Bronchial epithelial cell (primary cell): Measurements from ENCODE around the gene NSUN2. TPM values are rescaled to one million over a fixed set of nuclear protein-coding genes. Genes with fewer than 3 reads are reported as not detected.

Source experiments
- DNase-seq: peaks from one replicate; pipeline ENCODE4 v3.0.0-alpha.2; 2010; ENCODE audit warnings: low read depth
- FAIRE-seq: peaks from 2 replicates; lab custom pipeline; 2011; peaks lifted over from hg19 to GRCh38; lab: Jason Lieb, UNC
- H3K27me3 ChIP-seq: 2 replicates; pipeline ENCODE4 v1.5.1; 2011; ENCODE audit warnings: low read length; ENCODE audit not compliant: control insufficient read depth, insufficient read depth
- H3K36me3 ChIP-seq: 2 replicates; pipeline ENCODE4 v1.5.1; 2011; ENCODE audit warnings: low read length; ENCODE audit not compliant: control insufficient read depth, insufficient read depth
- H3K4me3 ChIP-seq: 2 replicates; pipeline ENCODE4 v1.5.1; 2011; ENCODE audit warnings: mild to moderate bottlenecking, low read depth, low read length, control low read depth
- CTCF ChIP-seq: IDR thresholded peaks from 2 replicates; pipeline ENCODE4 v1.5.1; 2011; ENCODE audit warnings: mild to moderate bottlenecking, moderate library complexity, low read length, control low read depth, inconsistent platforms; ENCODE audit not compliant: insufficient read depth, severe bottlenecking
- total RNA-seq: library from RNA; depleted of rRNA; stranded (reverse); fragments of >200 nt; gene quantifications from 2 replicates; pipeline ENCODE4 v1.2.1, GENCODE V29; 2014

NSUN2 gene
- total RNA-seq, 1 donor from 2014 or later: 78.5 TPM

- Histone ChIP-seq H3K36me3 (peaks cover 5% of the 10 kb centered on the region), H3K4me3 (no peak overlapping the region), H3K27me3 (no peaks in the 10 kb centered on the region)
- FAIRE-seq (no peak), DNase-seq (no peak)
- TF ChIP-seq CTCF: no peak
Observed at GRCh38 chr5:6595405-6595804, 37.4 kb downstream of the NSUN2 start.

GRCh38 chr5:6594066-6594465, 38.8 kb downstream of the NSUN2 start:
- Histone ChIP-seq H3K36me3 (peaks cover 3% of the 10 kb centered on the region), H3K4me3 (no peak overlapping the region), H3K27me3 (no peaks in the 10 kb centered on the region)
- no peak for TF ChIP-seq CTCF
- FAIRE-seq: no peak
- no peak for DNase-seq

GRCh38 chr5:6593148-6594016, 39.5 kb downstream of the NSUN2 start:
- Histone ChIP-seq H3K4me3 (no peak overlapping the region), H3K36me3 (peaks cover 3% of the 10 kb centered on the region), H3K27me3 (no peaks in the 10 kb centered on the region)
- DNase-seq: no peak
- TF ChIP-seq CTCF: no peak
- FAIRE-seq: no peak

GRCh38 chr5:6592601-6593000, 40.2 kb downstream of the NSUN2 start:
- Histone ChIP-seq H3K4me3 (no peak overlapping the region), H3K27me3 (no peaks in the 10 kb centered on the region), H3K36me3 (peaks cover under 1% of the 10 kb centered on the region)
- TF ChIP-seq CTCF: no peak
- DNase-seq (no peak), FAIRE-seq (no peak)

GRCh38 chr5:6591671-6592288, 41.1 kb downstream of the NSUN2 start:
- FAIRE-seq (no peak), DNase-seq (no peak)
- no peak for TF ChIP-seq CTCF
- no peaks in the 10 kb centered on the region for H3K27me3 ChIP-seq
- no peaks in the 10 kb centered on the region for H3K36me3 ChIP-seq
- H3K4me3 ChIP-seq: no peak overlapping the region
